Ishikawa (cell line): ENCODE data around the gene MRPL45.

Experiments used
- CEBPB ChIP-seq: IDR thresholded peaks from 2 replicates; pipeline ENCODE4 v1.6.1; 2012
- CREB1 ChIP-seq: IDR thresholded peaks from 2 replicates; pipeline ENCODE4 v1.6.1; 2012; ENCODE audit warnings: low read depth
- EGR1 ChIP-seq: IDR thresholded peaks from 2 replicates; pipeline ENCODE4 v1.6.1; 2012
- EP300 ChIP-seq: IDR thresholded peaks from 2 replicates; pipeline ENCODE4 v1.6.1; 2012; ENCODE audit warnings: borderline replicate concordance
- FOXM1 ChIP-seq: IDR thresholded peaks from 2 replicates; pipeline ENCODE4 v1.6.1; 2012; ENCODE audit warnings: low read depth, borderline replicate concordance
- MAX ChIP-seq: IDR thresholded peaks from 2 replicates; pipeline ENCODE4 v1.6.1; 2012
- NFIC ChIP-seq: IDR thresholded peaks from 2 replicates; pipeline ENCODE4 v1.6.1; 2012
- RAD21 ChIP-seq: IDR thresholded peaks from 2 replicates; pipeline ENCODE4 v1.6.1; 2012; ENCODE audit warnings: low read depth
- REST ChIP-seq: IDR thresholded peaks from 2 replicates; pipeline ENCODE4 v1.6.1; 2012; ENCODE audit warnings: low read depth, mild to moderate bottlenecking
- TAF1 ChIP-seq: IDR thresholded peaks from 2 replicates; pipeline ENCODE4 v1.6.1; 2012; ENCODE audit warnings: low read depth, mild to moderate bottlenecking
- TCF12 ChIP-seq: IDR thresholded peaks from 2 replicates; pipeline ENCODE4 v1.6.1; 2012; ENCODE audit warnings: low read depth
- TEAD4 ChIP-seq: IDR thresholded peaks from 2 replicates; pipeline ENCODE4 v1.6.1; 2012
- USF1 ChIP-seq: IDR thresholded peaks from 2 replicates; pipeline ENCODE4 v1.6.1; 2012
- YY1 ChIP-seq: IDR thresholded peaks from 2 replicates; pipeline ENCODE4 v1.6.1; 2012; ENCODE audit warnings: low read depth
- ZBTB7A ChIP-seq: IDR thresholded peaks from 2 replicates; pipeline ENCODE4 v1.6.1; 2012; ENCODE audit warnings: low read depth

MRPL45 gene

GRCh38 chr17:38339891-38340290 lies 42.9 kb downstream of the MRPL45 start:
- no peak for TF ChIP-seq NFIC
- no peak for TF ChIP-seq EGR1
- TF ChIP-seq ZBTB7A, result no peak
- no peak for TF ChIP-seq CEBPB

- peak; percentile 28; the same call in 1 of the 2 replicates for TF ChIP-seq TEAD4
- TF ChIP-seq CREB1, result no peak
- TF ChIP-seq NFIC, result peak; percentile 99
- TF ChIP-seq ZBTB7A, result 0 out of 2 replicates have a peak, but pooled peaks have one; percentile 36
- TF ChIP-seq REST, result no peak
- TF ChIP-seq TCF12, result peak; percentile 66
- no peak; the same call in 1 of the 2 replicates for TF ChIP-seq RAD21
- TF ChIP-seq EP300, result no peak
- TF ChIP-seq USF1, result no peak
- no peak for TF ChIP-seq YY1
- TF ChIP-seq EGR1, result no peak
- peak; percentile 51; the same call in 1 of the 2 replicates for TF ChIP-seq MAX
- no peak for TF ChIP-seq TAF1
Measured at GRCh38 chr17:38341035-38341721, 44.2 kb downstream of the MRPL45 start.

GRCh38 chr17:38342886-38343607 lies 46.1 kb downstream of the MRPL45 start:
- TF ChIP-seq TCF12 (no peak), CREB1 (no peak)

GRCh38 chr17:38343608-38344419 lies 46.8 kb downstream of the MRPL45 start, which contains the start of gene GPR179:
TSS of gene GPR179 (minus strand) at chr17:38343956. CDS start at chr17:38343789, 167 bp downstream.
- no peak for TF ChIP-seq EP300
- no peak for TF ChIP-seq TEAD4
- TF ChIP-seq TCF12, result no peak
- TF ChIP-seq TAF1, result no peak
- TF ChIP-seq EGR1, result no peak
- TF ChIP-seq MAX, result no peak
- TF ChIP-seq NFIC, result no peak
- TF ChIP-seq CREB1, result no peak
- TF ChIP-seq REST, result no peak
- TF ChIP-seq YY1, result no peak
- TF ChIP-seq USF1, result no peak
- no peak for TF ChIP-seq ZBTB7A
- TF ChIP-seq CEBPB, result no peak
- TF ChIP-seq FOXM1, result no peak
- no peak for TF ChIP-seq RAD21

GRCh38 chr17:38344420-38344745 lies 47.4 kb downstream of the MRPL45 start:
- no peak for TF ChIP-seq FOXM1
- no peak for TF ChIP-seq TEAD4
- no peak for TF ChIP-seq USF1
